Prostate gland (tissue), 2 donors: Measurements from ENCODE around the gene RTN4R.

Source experiments
- POLR2A ChIP-seq: fragments of 450-650 bp; IDR thresholded peaks from one replicate; pipeline ENCODE4 v1.6.1; 2016; ENCODE audit warnings: antibody characterized with exemption, mild to moderate bottlenecking
- POLR2AphosphoS5 ChIP-seq: sonication (generic); formaldehyde crosslinking; IDR thresholded peaks from one replicate; pipeline ENCODE4 v1.6.1; 2017; ENCODE audit warnings: antibody characterized with exemption
- TF ChIP-seq, protein P1 (sequence below), 4 experiments: fragments of 200-600 bp in 2 of 4; fragments of 450-650 bp in 2 of 4; sonication (generic) in 2 of 4; IDR thresholded peaks; 1 replicate in 3 of 4; 2 replicates in 1 of 4; pipeline ENCODE4 v1.5.1; 2016 to 2019; ENCODE audit warnings: antibody characterized with exemption in 4 of 4, mild to moderate bottlenecking in 2 of 4, moderate library complexity in 2 of 4

DNA sequence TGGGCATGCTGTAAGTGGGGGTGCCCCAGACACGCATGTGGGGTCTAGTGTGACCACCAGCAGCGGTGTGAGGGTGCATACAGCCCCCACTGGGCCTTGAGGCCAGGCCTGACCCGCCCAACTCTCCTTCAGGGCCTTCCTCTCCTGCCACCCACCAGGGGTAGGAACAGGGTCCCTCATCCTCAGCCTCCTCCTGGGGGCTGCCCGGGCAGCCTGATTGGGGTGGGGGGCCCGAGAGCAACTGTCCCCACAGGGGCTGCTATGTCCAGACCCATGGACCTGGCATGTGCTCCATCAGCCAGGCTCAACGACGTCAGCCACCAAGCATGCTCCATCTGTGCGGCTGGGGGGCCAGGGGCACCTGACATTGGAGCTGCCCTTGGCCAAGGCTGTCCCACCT, 27.2 kb downstream of the RTN4R start:
- TF ChIP-seq, protein P1, sequence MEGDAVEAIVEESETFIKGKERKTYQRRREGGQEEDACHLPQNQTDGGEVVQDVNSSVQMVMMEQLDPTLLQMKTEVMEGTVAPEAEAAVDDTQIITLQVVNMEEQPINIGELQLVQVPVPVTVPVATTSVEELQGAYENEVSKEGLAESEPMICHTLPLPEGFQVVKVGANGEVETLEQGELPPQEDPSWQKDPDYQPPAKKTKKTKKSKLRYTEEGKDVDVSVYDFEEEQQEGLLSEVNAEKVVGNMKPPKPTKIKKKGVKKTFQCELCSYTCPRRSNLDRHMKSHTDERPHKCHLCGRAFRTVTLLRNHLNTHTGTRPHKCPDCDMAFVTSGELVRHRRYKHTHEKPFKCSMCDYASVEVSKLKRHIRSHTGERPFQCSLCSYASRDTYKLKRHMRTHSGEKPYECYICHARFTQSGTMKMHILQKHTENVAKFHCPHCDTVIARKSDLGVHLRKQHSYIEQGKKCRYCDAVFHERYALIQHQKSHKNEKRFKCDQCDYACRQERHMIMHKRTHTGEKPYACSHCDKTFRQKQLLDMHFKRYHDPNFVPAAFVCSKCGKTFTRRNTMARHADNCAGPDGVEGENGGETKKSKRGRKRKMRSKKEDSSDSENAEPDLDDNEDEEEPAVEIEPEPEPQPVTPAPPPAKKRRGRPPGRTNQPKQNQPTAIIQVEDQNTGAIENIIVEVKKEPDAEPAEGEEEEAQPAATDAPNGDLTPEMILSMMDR (IDR thresholded peaks at IDR 0.05): no peak
- TF ChIP-seq POLR2A: no peak
- TF ChIP-seq POLR2AphosphoS5: no peak
